Uterus (tissue), 2 donors: ENCODE results near the gene MCTP2.

Experiments used
- CTCF ChIP-seq, 4 experiments: fragments of 200-600 bp in 2 of 4; fragments of 450-650 bp in 2 of 4; sonication (generic) in 2 of 4; IDR thresholded peaks; one replicate each; pipeline ENCODE4 v1.5.1; 2016 to 2019; ENCODE audit warnings: antibody characterized with exemption in 4 of 4, mild to moderate bottlenecking in 2 of 4, moderate library complexity in 1 of 4
- POLR2A ChIP-seq, 2 donors: fragments of 450-650 bp; IDR thresholded peaks; one replicate each; pipeline ENCODE4 v1.6.1; 2016; ENCODE audit warnings: antibody characterized with exemption in 2 of 2, mild to moderate bottlenecking in 1 of 2, moderate library complexity in 1 of 2

DNA sequence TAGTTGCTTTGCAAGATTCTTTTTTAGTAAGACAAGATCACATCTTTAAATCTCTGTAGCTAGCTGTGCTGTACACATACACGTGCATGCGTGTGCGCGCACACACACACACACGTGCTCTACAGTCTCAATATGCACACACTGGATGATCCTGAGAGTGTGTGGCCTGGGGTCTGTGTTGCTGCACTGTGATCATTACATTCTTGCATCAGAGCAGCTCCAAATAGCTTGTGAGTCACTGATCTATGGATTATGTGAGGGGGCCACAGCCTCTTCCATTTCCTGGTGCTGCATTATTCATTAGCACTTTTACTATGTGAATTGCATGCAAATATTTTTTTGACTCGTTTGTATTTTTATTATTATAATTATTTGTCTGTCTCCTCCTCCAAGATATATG lies 34.6 kb downstream of the MCTP2 start:
- TF ChIP-seq CTCF (IDR thresholded peaks at IDR 0.05) (no peak), POLR2A (IDR thresholded peaks at IDR 0.05) (no peak)
